ENCODE data around the gene PRKAR1B. TPM values are rescaled to one million over a fixed set of nuclear protein-coding genes. Genes with fewer than 3 reads are reported as not detected.

PRKAR1B gene
- total RNA-seq, 2 donors from 2014 or later, result 2.0 to 3.4 TPM

- DNase-seq, result no peak
- Histone ChIP-seq H3K36me3 (replicated peaks in 1 of 2; ENCODE audit: insufficient read depth in 1 of 2, low read depth in 2 of 2) (no peaks in the 10 kb centered on the region), H3K27me3 (no peaks in the 10 kb centered on the region), H3K27ac (no peak overlapping the region), H3K4me1 (no peaks in the 10 kb centered on the region), H3K4me3 (no peak overlapping the region), H3K9me3 (no peaks in the 10 kb centered on the region)
- TF ChIP-seq POLR2A (IDR thresholded peaks at IDR 0.05) (no peak), CTCF (IDR thresholded peaks at IDR 0.05) (no peak)
- no peak for ATAC-seq
- WGBS, 2 donors, result 90 to 92% methylated on average over 22 to 23 of the region's 23 CpGs
- intact Hi-C loops (cut with DNase I), result no loop called here
These were observed 153.1 kb downstream of the PRKAR1B start for GRCh38 chr7:573933-574381.

- 89 to 91% methylated on average over 12 to 34 of the region's 36 CpGs for WGBS, 2 donors
- TF ChIP-seq POLR2A (IDR thresholded peaks at IDR 0.05) (no peak), CTCF (IDR thresholded peaks at IDR 0.05) (no peak)
- DNase-seq (no peak), ATAC-seq (no peak)
- intact Hi-C loops (cut with DNase I), result no loop called here
- no peak overlapping the region for H3K4me3 ChIP-seq
- H3K27me3 ChIP-seq, result no peaks in the 10 kb centered on the region
- no peak overlapping the region for H3K27ac ChIP-seq
- no peaks in the 10 kb centered on the region for H3K36me3 ChIP-seq (replicated peaks in 1 of 2; ENCODE audit: insufficient read depth in 1 of 2, low read depth in 2 of 2)
- no peaks in the 10 kb centered on the region for H3K4me1 ChIP-seq
- H3K9me3 ChIP-seq, result no peaks in the 10 kb centered on the region
These were observed 153.7 kb downstream of the PRKAR1B start for GRCh38 chr7:573269-573932.

GRCh38 chr7:572416-573268 is 154.4 kb downstream of the PRKAR1B start:
- Histone ChIP-seq H3K27ac (no peak overlapping the region), H3K4me1 (no peaks in the 10 kb centered on the region), H3K36me3 (replicated peaks in 1 of 2; ENCODE audit: insufficient read depth in 1 of 2, low read depth in 2 of 2) (no peaks in the 10 kb centered on the region), H3K9me3 (no peaks in the 10 kb centered on the region), H3K27me3 (no peaks in the 10 kb centered on the region), H3K4me3 (no peak overlapping the region)
- WGBS, 2 donors, result 88 to 93% methylated on average over 20 to 45 of the region's 45 CpGs
- intact Hi-C loops (cut with DNase I), result no loop called here
- ATAC-seq (no peak), DNase-seq (no peak)
- TF ChIP-seq POLR2A (IDR thresholded peaks at IDR 0.05) (no peak), CTCF (IDR thresholded peaks at IDR 0.05) (no peak)

GRCh38 chr7:571718-572415 is 155.2 kb downstream of the PRKAR1B start:
- H3K36me3 ChIP-seq (replicated peaks in 1 of 2; ENCODE audit: insufficient read depth in 1 of 2, low read depth in 2 of 2), result no peaks in the 10 kb centered on the region
- WGBS, 2 donors, result 93 to 95% methylated on average over 24 to 37 of the region's 38 CpGs
- H3K9me3 ChIP-seq, result no peaks in the 10 kb centered on the region
- ATAC-seq (no peak), DNase-seq (no peak)
- H3K27ac ChIP-seq, result no peak overlapping the region
- no peak overlapping the region for H3K4me3 ChIP-seq
- intact Hi-C loops (cut with DNase I), result no loop called here
- no peaks in the 10 kb centered on the region for H3K4me1 ChIP-seq
- H3K27me3 ChIP-seq, result no peaks in the 10 kb centered on the region
- TF ChIP-seq CTCF (IDR thresholded peaks at IDR 0.05), result no peak
- TF ChIP-seq POLR2A (IDR thresholded peaks at IDR 0.05), result no peak
